ENCODE results near the gene NAP1L4.

Gene NAP1L4

GRCh38 chr11:2923446-2924375, 68.4 kb downstream of the NAP1L4 start:
- Histone ChIP-seq H3K9ac (ENCODE audit: low read depth, low read length, poor library complexity, severe bottlenecking) (no peak overlapping the region), H3K4me1 (ENCODE audit: insufficient read depth, low read length, poor library complexity, severe bottlenecking) (peaks cover 14% of the 10 kb centered on the region), H3F3A (ENCODE audit: low read depth) (no peaks in the 10 kb centered on the region), H3K9me3 (ENCODE audit: insufficient read depth, low read depth, low read length) (no peaks in the 10 kb centered on the region), H3K4me3 (ENCODE audit: low read length, poor library complexity, severe bottlenecking) (no peak overlapping the region), H2AFZ (ENCODE audit: low read length) (no peak overlapping the region), H3K27me3 (ENCODE audit: insufficient read depth, low read length, poor library complexity, severe bottlenecking) (no peaks in the 10 kb centered on the region), H3K79me2 (ENCODE audit: insufficient read depth, low read length) (no peaks in the 10 kb centered on the region), H3K9me2 (replicated peaks; ENCODE audit: low read depth, low read length) (no peaks in the 10 kb centered on the region), H3K4me2 (ENCODE audit: low read depth, low read length, poor library complexity, severe bottlenecking) (no peak overlapping the region), H4K20me1 (ENCODE audit: insufficient read depth, low read length, poor library complexity, severe bottlenecking) (no peaks in the 10 kb centered on the region), H3K36me3 (ENCODE audit: insufficient read depth, low read length) (no peaks in the 10 kb centered on the region)
- TF ChIP-seq EZH2phosphoT487 (IDR thresholded peaks at IDR 0.05; ENCODE audit: borderline replicate concordance) (no peak), CTCF (conservative IDR thresholded peaks at IDR 0.05; ENCODE audit: low read length) (no peak)

- Histone ChIP-seq H3K27me3 (ENCODE audit: insufficient read depth, low read length, poor library complexity, severe bottlenecking) (no peaks in the 10 kb centered on the region), H3K4me1 (ENCODE audit: insufficient read depth, low read length, poor library complexity, severe bottlenecking) (peaks cover 6% of the 10 kb centered on the region), H3K4me3 (ENCODE audit: low read length, poor library complexity, severe bottlenecking) (no peak overlapping the region), H3K4me2 (ENCODE audit: low read depth, low read length, poor library complexity, severe bottlenecking) (no peak overlapping the region), H2AFZ (ENCODE audit: low read length) (no peak overlapping the region), H3K9me2 (replicated peaks; ENCODE audit: low read depth, low read length) (no peaks in the 10 kb centered on the region), H3K9me3 (ENCODE audit: insufficient read depth, low read depth, low read length) (no peaks in the 10 kb centered on the region), H3K79me2 (ENCODE audit: insufficient read depth, low read length) (no peaks in the 10 kb centered on the region), H4K20me1 (ENCODE audit: insufficient read depth, low read length, poor library complexity, severe bottlenecking) (no peaks in the 10 kb centered on the region), H3K9ac (ENCODE audit: low read depth, low read length, poor library complexity, severe bottlenecking) (no peak overlapping the region), H3K36me3 (ENCODE audit: insufficient read depth, low read length) (no peaks in the 10 kb centered on the region), H3F3A (ENCODE audit: low read depth) (no peaks in the 10 kb centered on the region)
- TF ChIP-seq EZH2phosphoT487 (IDR thresholded peaks at IDR 0.05; ENCODE audit: borderline replicate concordance) = no peak
- no peak for TF ChIP-seq CTCF (conservative IDR thresholded peaks at IDR 0.05; ENCODE audit: low read length)
Observed at GRCh38 chr11:2922655-2923054, 69.5 kb downstream of the NAP1L4 start.

- Histone ChIP-seq H3K27me3 (ENCODE audit: insufficient read depth, low read length, poor library complexity, severe bottlenecking) (no peaks in the 10 kb centered on the region), H3K9me2 (replicated peaks; ENCODE audit: low read depth, low read length) (no peaks in the 10 kb centered on the region), H3F3A (ENCODE audit: low read depth) (no peaks in the 10 kb centered on the region), H2AFZ (ENCODE audit: low read length) (no peak overlapping the region), H3K9me3 (ENCODE audit: insufficient read depth, low read depth, low read length) (no peaks in the 10 kb centered on the region), H3K4me1 (ENCODE audit: insufficient read depth, low read length, poor library complexity, severe bottlenecking) (no peaks in the 10 kb centered on the region), H4K20me1 (ENCODE audit: insufficient read depth, low read length, poor library complexity, severe bottlenecking) (no peaks in the 10 kb centered on the region), H3K36me3 (ENCODE audit: insufficient read depth, low read length) (no peaks in the 10 kb centered on the region), H3K4me3 (ENCODE audit: low read length, poor library complexity, severe bottlenecking) (no peak overlapping the region), H3K4me2 (ENCODE audit: low read depth, low read length, poor library complexity, severe bottlenecking) (no peak overlapping the region), H3K9ac (ENCODE audit: low read depth, low read length, poor library complexity, severe bottlenecking) (no peak overlapping the region), H3K79me2 (ENCODE audit: insufficient read depth, low read length) (no peaks in the 10 kb centered on the region)
- TF ChIP-seq EZH2phosphoT487 (IDR thresholded peaks at IDR 0.05; ENCODE audit: borderline replicate concordance) (no peak), CTCF (conservative IDR thresholded peaks at IDR 0.05; ENCODE audit: low read length) (no peak)
Observed at GRCh38 chr11:2921742-2922493, 70.2 kb downstream of the NAP1L4 start.
